DND-41 (cell line): ENCODE results near the gene NUP214.

Source experiments
- CTCF ChIP-seq: IDR thresholded peaks from 2 replicates; pipeline ENCODE4 v1.5.1; 2012; ENCODE audit warnings: borderline replicate concordance, low read length, moderate library complexity, mild to moderate bottlenecking; ENCODE audit not compliant: poor library complexity, severe bottlenecking; ENCODE audit errors: extremely low read depth
- EZH2 ChIP-seq: IDR thresholded peaks from 3 replicates; pipeline ENCODE4 v1.6.1; 2012; ENCODE audit warnings: borderline replicate concordance, low read depth, mild to moderate bottlenecking, moderate library complexity, low read length, inconsistent platforms; ENCODE audit not compliant: severe bottlenecking

- TF ChIP-seq CTCF (no peak), EZH2 (no peak)
These were observed 66.5 kb downstream of the NUP214 start for GRCh38 chr9:131191857-131192256.
